Activated T-cell treated with anti-CD3 and anti-CD28 coated beads for 48 hours (primary cell): ENCODE data around the gene CT45A2.
"Not testable (repeated sequence)": the region's sequence is repeated elsewhere in the genome, so short reads cannot be mapped to it uniquely, and the experiment has no call there.

Source experiments
- DNase-seq: peaks from one replicate; pipeline ENCODE4 v3.0.0-alpha.2; 2020; ENCODE audit warnings: low read depth

The CT45A2 gene

GRCh38 chrX:135819912-135820311, at the start of gene CT45A2:
Gene CT45A2, minus strand, starts transcription at chrX:135820012. Its CDS starts 3,747 bp downstream, at chrX:135816265.
- DNase-seq = not testable (repeated sequence)

GRCh38 chrX:135854438-135854837, 34.6 kb upstream of the CT45A2 start, which contains the start of gene CT45A8:
Gene CT45A8, minus strand, starts transcription at chrX:135854538. Its CDS starts 3,755 bp downstream, at chrX:135850783.
- DNase-seq = not testable (repeated sequence)

GRCh38 chrX:135837180-135837579, 17.4 kb upstream of the CT45A2 start, which contains the start of gene CT45A7:
Gene CT45A7, minus strand, starts transcription at chrX:135837280. Its CDS starts 3,747 bp downstream, at chrX:135833533.
- not testable (repeated sequence) for DNase-seq

DNA sequence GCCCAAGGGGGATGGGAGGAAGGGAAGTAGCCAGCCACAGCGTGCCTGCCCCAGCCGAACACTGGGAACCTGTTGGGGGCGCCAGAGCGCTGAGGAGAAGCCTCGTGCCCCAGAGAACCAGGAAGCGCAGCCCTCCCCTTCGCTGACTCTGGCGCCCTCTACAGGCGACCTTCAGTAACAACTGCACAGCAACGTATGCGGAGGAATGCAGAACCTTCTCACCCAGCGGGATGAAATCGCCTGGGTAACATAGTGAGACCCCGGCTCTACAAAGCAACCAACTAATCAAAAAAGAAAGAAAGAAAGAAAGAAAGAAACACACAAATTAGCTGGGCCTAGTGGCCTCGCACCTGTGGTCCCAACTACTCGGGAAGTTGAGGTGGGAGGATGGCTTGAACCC, 17.1 kb downstream of the CT45A2 start, which contains the start of gene CT45A6:
Gene CT45A6, minus strand, starts transcription at position 101 of the 400 bp plus-strand sequence. CDS start 3,794 bp downstream, outside the sequence.
- not testable (repeated sequence) for DNase-seq

GRCh38 chrX:135785403-135785802, 34.4 kb downstream of the CT45A2 start, which contains the start of gene CT45A5:
Gene CT45A5, minus strand, starts transcription at chrX:135785503. Its CDS starts 3,774 bp downstream, at chrX:135781729.
- not testable (repeated sequence) for DNase-seq

DNA sequence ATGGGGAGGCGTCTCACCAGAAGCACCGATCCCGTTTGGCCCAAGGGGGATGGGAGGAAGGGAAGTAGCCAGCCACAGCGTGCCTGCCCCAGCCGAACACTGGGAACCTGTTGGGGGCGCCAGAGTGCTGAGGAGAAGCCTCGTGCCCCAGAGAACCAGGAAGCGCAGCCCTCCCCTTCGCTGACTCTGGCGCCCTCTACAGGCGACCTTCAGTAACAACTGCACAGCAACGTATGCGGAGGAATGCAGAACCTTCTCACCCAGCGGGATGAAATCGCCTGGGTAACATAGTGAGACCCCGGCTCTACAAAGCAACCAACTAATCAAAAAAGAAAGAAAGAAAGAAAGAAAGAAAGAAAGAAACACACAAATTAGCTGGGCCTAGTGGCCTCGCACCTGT, 51.7 kb downstream of the CT45A2 start, which contains the start of gene CT45A3:
Gene CT45A3, minus strand, starts transcription at position 101 of the 400 bp plus-strand sequence. CDS start 3,747 bp downstream, outside the sequence.
- not testable (repeated sequence) for DNase-seq
